Lung (tissue), 12 donors: ENCODE data around the gene DPEP2. TPM values are rescaled to one million over a fixed set of nuclear protein-coding genes. Genes with fewer than 3 reads are reported as not detected.

Source experiments
- ATAC-seq: fragments of 200-7000 bp; cut with Tn5 transposase; one replicate; pipeline ENCODE4 v1.9.1; 2020; ENCODE audit warnings: moderate number of reproducible peaks; ENCODE audit not compliant: insufficient read depth, low FRiP score
- DNase-seq, 3 donors: peaks; one replicate each; pipeline ENCODE4 v3.0.0-alpha.2; 2013 to 2017
- H3K27ac ChIP-seq, 2 donors: one replicate each; pipeline ENCODE4 v1.5.1; 2013; ENCODE audit warnings: mild to moderate bottlenecking in 2 of 2, moderate library complexity in 2 of 2, control low read depth in 1 of 2, inconsistent platforms in 1 of 2, low read depth in 1 of 2, low read length in 1 of 2
- H3K27me3 ChIP-seq, 3 donors: one replicate each; pipeline ENCODE4 v1.5.1; 2013; ENCODE audit warnings: low read length in 2 of 3; ENCODE audit not compliant: control insufficient read depth in 3 of 3, insufficient read depth in 3 of 3
- H3K36me3 ChIP-seq, 4 donors: one replicate each; pipeline ENCODE4 v1.5.1; 2013; ENCODE audit warnings: low read length in 4 of 4, mild to moderate bottlenecking in 1 of 4, moderate library complexity in 1 of 4; ENCODE audit not compliant: control insufficient read depth in 4 of 4, insufficient read depth in 4 of 4
- H3K4me1 ChIP-seq, 5 donors: one replicate each; pipeline ENCODE4 v1.5.1; 2013; ENCODE audit warnings: low read length in 5 of 5, mild to moderate bottlenecking in 2 of 5, moderate library complexity in 1 of 5; ENCODE audit not compliant: control insufficient read depth in 5 of 5, insufficient read depth in 5 of 5
- H3K4me3 ChIP-seq: one replicate; pipeline ENCODE4 v1.5.1; 2013; ENCODE audit warnings: mild to moderate bottlenecking, control low read depth, moderate library complexity
- H3K9ac ChIP-seq, 2 donors: one replicate each; pipeline ENCODE4 v1.5.1; 2013; ENCODE audit warnings: low read length in 2 of 2, control low read depth in 1 of 2; ENCODE audit not compliant: insufficient read depth in 1 of 2
- H3K9me3 ChIP-seq, 4 donors: one replicate each; pipeline ENCODE4 v1.5.1; 2013; ENCODE audit warnings: low read length in 3 of 4, mild to moderate bottlenecking in 1 of 4, moderate library complexity in 1 of 4; ENCODE audit not compliant: control insufficient read depth in 4 of 4, insufficient read depth in 3 of 4
- CTCF ChIP-seq: IDR thresholded peaks from 2 replicates; pipeline ENCODE4 v1.5.1; 2012; ENCODE audit warnings: mild to moderate bottlenecking; ENCODE audit errors: control extremely low read depth, extremely low read depth
- WGBS, 2 donors: extraction: QIAGEN DNeasy Blood & Tissue Kit; methylation state at CpG; one replicate each; pipeline ENCODE4 v1.1.7; 2013; 5-methylcytosine and 5-hydroxymethylcytosine counted together
- polyA plus RNA-seq, 2 donors: library from polyadenylated mRNA; stranded (reverse); fragments of 200-250 nt; gene quantifications; one replicate each; pipeline ENCODE4 v1.2.1, GENCODE V29; 2013
- total RNA-seq, 2 donors: library from RNA; depleted of rRNA in 1 of 2; stranded (reverse); fragments of >200 nt in 1 of 2; gene quantifications; one replicate each; pipeline ENCODE4 v1.2.1, GENCODE V29; 2014 to 2021
- donor health status: control.
- donor health status: control.
- donor health status: Bipolar disorder and iron deficiency.
- donor health status: healthy.
- donor health status: DM: yes; HTN: yes; CAD: no.

Gene DPEP2
- total and polyA plus RNA-seq, 4 donors: 9.2 to 20.4 (median 12.0) TPM

GRCh38 chr16:67982011-67982696, 17.1 kb downstream of the DPEP2 start:
- H3K36me3 ChIP-seq: no peaks in the 10 kb centered on the region
- H3K9ac ChIP-seq: no peak overlapping the region
- ATAC-seq: no peak
- no peak for TF ChIP-seq CTCF
- peaks cover 0 to 5% (median 0%) of the 10 kb centered on the region in 5 donors for H3K4me1 ChIP-seq
- H3K27me3 ChIP-seq: no peaks in the 10 kb centered on the region
- H3K4me3 ChIP-seq: no peak overlapping the region
- no peak overlapping the region for H3K27ac ChIP-seq
- DNase-seq: no peak
- 96% methylated on average over 47 to 49 of the region's 49 CpGs for WGBS, 2 donors
- no peaks in the 10 kb centered on the region for H3K9me3 ChIP-seq

- peaks cover 0 to 4% (median 0%) of the 10 kb centered on the region in 5 donors for H3K4me1 ChIP-seq
- H3K9ac ChIP-seq: no peak within 1 kb of the TSS
- no peak for DNase-seq
- WGBS, 2 donors: 66 to 70% methylated on average over 59 to 62 of the region's 62 CpGs
- H3K27ac ChIP-seq: no peak within 1 kb of the TSS
- no peak for ATAC-seq
- no peaks in the 10 kb centered on the region for H3K27me3 ChIP-seq
- H3K9me3 ChIP-seq: no peaks in the 10 kb centered on the region
- no peak within 1 kb of the TSS for H3K4me3 ChIP-seq
- TF ChIP-seq CTCF: no peak
- H3K36me3 ChIP-seq: no peaks in the 10 kb centered on the region
Observed at GRCh38 chr16:67979955-67980678, 19.2 kb downstream of the DPEP2 start, which contains the start of gene DPEP3. Gene DPEP3 (minus strand): TSS chr16:67980499. CDS start chr16:67980380, 119 bp downstream.

GRCh38 chr16:67977469-67978227, 21.6 kb downstream of the DPEP2 start:
- Histone ChIP-seq H3K4me1 (no peaks in the 10 kb centered on the region), H3K9ac (no peak overlapping the region), H3K27ac (no peak overlapping the region), H3K9me3 (no peaks in the 10 kb centered on the region), H3K4me3 (no peak overlapping the region), H3K27me3 (no peaks in the 10 kb centered on the region), H3K36me3 (no peaks in the 10 kb centered on the region)
- DNase-seq (no peak), ATAC-seq (no peak)
- TF ChIP-seq CTCF: no peak
- WGBS, 2 donors: 84 to 88% methylated on average over 9 of the region's 9 CpGs
